ENCODE results near the gene PRKX.
A peak's percentile ranks its signal among the peaks of the same experiment; 100 is the strongest.
"Not testable (repeated sequence)": the region's sequence is repeated elsewhere in the genome, so short reads cannot be mapped to it uniquely, and the experiment has no call there.

PRKX gene

DNA sequence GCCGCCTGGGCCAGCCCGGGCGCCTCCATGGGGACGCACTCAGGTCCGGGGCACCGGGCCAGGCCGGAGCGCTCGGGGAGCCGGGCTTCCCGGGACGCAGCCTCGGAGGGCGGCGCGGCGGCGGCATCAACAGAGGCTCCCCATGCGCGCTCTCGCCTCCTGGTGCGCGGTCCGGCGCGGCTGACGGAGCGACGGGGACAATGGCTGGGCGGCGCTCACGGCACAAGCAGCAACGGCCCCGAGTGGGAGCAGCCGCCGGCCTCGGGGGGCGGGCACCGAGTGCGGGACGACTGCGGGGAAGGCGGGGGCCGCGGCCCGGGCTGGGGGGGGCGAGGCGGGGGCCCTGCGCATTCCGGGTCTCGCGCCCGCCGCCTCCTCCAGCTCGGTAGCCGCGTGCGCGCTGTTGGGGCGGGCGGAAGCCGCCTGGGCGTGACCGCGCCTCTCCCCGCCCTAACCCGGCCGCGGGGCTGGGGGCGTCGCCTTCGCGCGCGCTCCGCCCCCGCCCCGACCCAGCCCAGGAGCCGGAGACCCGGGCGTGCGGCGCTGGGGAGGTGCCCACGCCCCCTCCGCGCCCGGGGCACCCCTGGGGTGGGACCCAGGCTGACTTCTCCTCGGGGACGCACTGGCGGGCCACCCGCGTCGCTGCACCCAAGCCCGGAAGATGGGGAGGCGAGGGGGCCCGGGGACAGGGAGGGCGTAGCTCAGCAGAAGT, at the start of gene PRKX:
PRKX (minus strand) TSS at position 425 of the 712 bp plus-strand sequence; CDS start at position 29, 396 bp downstream.
- TF ChIP-seq, protein P1, sequence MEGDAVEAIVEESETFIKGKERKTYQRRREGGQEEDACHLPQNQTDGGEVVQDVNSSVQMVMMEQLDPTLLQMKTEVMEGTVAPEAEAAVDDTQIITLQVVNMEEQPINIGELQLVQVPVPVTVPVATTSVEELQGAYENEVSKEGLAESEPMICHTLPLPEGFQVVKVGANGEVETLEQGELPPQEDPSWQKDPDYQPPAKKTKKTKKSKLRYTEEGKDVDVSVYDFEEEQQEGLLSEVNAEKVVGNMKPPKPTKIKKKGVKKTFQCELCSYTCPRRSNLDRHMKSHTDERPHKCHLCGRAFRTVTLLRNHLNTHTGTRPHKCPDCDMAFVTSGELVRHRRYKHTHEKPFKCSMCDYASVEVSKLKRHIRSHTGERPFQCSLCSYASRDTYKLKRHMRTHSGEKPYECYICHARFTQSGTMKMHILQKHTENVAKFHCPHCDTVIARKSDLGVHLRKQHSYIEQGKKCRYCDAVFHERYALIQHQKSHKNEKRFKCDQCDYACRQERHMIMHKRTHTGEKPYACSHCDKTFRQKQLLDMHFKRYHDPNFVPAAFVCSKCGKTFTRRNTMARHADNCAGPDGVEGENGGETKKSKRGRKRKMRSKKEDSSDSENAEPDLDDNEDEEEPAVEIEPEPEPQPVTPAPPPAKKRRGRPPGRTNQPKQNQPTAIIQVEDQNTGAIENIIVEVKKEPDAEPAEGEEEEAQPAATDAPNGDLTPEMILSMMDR (IDR thresholded peaks at IDR 0.05; ENCODE audit: extremely low read depth, missing control alignments): no peak
- DNase-seq (ENCODE audit: low spot score): peak; percentile 89

DNA sequence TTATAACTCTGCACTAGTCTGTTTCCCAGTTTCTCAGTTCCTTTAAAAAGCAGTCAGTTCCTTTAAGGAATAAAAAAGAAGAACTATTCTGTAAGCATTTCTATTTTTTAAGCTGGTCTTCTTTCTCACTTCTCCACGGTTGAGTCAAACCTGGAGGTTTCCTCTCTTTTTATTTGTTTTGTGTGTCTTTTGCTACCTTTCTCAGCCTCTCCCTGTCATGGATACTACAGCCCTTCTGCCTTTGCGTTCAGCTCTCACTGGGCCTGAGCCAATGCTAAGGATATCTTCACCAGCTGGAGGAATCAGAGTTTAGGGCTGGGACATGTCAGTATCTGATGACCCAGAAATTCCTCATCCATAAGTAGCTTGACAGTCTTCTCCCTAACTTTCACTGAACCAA, 49.7 kb upstream of the PRKX start:
- DNase-seq (ENCODE audit: low spot score): no peak
- TF ChIP-seq, protein P1 (IDR thresholded peaks at IDR 0.05; ENCODE audit: extremely low read depth, missing control alignments): no peak

DNA sequence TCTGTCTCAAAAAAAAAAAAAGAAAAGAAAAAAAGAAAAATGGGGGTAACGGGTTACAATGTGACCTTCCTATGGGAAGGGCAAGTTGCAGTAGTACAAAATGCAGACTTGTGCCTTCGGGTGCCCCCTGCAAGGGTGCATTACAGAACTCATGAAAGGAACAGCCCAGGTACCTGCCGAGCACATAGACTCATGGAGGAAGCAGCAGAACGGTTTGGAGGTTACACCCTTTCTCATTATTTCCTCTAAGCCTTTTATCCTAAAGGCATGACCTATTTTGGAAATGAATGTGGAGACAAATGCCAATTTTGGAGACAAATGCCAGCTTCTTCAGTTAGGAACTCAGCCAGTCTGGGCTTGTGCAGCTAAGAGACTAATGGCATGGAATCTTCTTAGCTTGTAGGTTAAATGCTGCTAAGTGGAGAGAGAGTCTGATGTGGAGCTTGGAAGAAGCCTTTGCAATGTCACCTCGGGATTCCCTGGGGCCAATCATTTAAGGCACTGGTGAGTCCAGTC, 44.1 kb upstream of the PRKX start:
- TF ChIP-seq, protein P1 (IDR thresholded peaks at IDR 0.05; ENCODE audit: extremely low read depth, missing control alignments): no peak
- no peak for DNase-seq (ENCODE audit: low spot score)

DNA sequence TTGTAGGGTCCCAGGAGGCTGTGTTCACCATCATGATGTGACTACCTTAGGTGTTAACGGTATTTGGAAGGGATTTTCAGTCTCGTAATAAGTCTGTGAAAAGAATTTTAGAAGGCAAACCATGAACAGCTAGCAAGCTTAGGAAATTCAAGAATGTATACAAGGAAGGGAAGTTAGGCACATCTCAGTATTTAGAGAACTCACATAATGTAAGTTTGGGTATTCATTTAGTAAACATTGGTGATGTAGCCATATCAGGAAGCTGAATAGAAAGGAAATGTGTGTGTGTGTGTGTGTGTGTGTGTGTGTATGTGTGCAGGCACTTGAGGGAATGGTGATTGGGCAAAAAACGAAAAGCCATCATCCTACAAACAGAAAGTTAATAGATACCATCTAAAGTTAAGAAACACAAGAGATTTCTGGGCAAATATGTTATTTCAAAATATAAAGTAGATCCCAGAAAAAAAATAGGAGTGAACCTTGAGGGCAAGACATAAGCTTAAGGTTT, 34.7 kb upstream of the PRKX start:
- TF ChIP-seq, protein P1 (IDR thresholded peaks at IDR 0.05; ENCODE audit: extremely low read depth, missing control alignments): no peak

DNA sequence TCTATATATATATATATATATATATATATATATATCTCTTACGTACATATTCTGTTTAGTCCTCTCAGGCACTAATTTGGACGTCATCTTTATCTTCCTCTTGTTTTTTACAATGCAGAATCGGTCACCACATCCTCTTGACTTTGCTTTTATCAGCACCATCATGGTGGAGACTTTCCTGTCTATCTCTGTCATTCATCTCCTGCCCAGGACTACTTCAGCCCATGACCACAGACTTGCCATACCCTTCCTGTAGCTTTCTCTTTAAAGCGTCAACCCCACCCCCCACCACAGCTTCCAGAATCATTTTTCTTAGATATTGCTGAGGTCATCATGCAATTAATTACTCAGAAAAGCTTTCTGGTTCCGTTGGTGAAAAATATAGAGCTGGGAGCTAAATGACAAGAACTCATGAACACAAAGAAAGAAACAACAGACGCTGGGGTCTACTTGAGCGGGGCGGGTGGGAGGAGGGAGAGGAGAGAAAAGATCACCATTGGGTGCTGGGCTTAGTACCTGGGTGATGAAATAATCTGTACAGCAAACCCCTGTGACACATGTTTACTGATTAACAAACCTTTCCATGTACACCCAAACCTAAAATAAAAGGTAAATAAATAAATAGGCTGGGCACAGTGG, 30.5 kb upstream of the PRKX start:
- no peak for DNase-seq (ENCODE audit: low spot score)
- TF ChIP-seq, protein P1 (IDR thresholded peaks at IDR 0.05; ENCODE audit: extremely low read depth, missing control alignments): no peak

More for the DNA sequence above, 34.7 kb upstream of the PRKX start:
- DNase-seq (ENCODE audit: low spot score): no peak

DNA sequence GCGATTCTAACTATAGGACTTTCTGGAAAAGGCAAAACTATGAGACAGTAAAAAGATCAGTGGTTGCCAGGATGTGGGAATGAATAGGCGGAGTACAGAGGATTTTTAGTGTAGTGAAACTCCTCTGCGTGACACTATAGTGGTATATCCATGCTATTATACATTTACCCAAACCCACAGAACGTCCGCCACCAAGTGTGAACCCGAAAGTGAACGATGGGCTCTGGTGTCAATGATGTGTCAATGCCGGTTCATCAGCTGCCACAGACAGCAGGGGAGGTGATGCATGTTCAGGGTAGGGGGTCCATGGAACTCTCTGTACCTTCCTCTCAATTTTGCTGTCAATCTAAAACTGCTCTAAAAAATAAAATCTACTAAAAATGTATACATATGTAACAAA, 27.5 kb upstream of the PRKX start:
- DNase-seq (ENCODE audit: low spot score): not testable (repeated sequence)

DNA sequence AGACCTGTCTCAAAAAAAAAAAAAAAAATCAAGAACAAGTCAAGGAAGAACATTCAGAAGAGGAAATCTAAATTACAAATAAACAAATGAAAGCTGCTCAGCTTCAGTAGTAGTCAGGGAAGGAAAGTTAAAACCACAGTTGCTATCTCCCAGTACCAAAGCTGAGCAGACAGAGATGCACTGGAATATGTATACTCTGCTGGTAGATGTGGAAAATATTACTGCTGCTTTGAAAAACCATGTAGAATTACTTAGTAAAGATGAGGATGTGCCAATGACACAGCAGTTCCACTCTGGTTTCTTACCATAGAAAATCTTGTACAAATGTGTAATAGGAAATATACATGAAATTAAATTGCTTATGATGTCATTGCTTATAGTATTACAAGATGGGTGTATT, 25.1 kb upstream of the PRKX start:
- TF ChIP-seq, protein P1 (IDR thresholded peaks at IDR 0.05; ENCODE audit: extremely low read depth, missing control alignments): no peak
- no peak for DNase-seq (ENCODE audit: low spot score)

DNA sequence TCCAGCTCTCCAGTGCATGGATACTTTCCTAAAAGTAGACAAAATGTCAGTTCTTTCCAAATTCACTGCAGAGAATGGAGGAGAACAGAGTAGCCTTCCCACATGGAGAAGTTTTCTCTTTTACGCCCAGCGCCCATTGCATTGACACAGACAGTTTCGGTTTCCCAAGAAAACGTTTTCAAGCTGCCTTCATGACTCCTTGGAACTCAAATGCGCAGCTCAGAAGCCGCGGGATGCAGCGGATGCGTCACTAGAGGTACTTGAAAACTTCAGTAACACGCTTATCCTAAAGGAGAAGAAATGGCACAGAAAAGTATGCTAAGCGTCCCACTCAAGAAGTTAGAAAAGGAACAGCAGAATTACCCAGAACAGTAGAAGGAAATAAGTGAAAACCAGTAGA, 23.1 kb upstream of the PRKX start:
- DNase-seq (ENCODE audit: low spot score): not testable (repeated sequence)

DNA sequence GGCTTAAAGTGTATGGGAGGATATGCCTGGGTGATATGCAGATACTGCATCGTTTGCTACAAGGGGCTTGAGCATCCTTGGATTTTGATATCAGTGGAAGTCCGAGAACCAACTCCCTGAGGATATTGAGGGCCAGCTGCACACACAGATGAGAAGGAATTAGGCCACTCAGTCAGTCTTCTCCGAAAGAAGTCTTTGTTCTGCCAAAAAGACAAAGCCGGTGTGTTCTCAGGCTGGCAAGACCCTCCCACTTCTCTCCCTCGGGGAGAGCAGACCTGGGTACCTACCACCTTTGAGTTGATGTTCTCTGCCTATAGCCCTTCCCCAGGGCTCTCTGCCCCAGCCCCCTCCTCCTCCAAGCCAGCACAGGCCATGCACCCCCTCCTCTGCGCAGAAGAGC, 22.4 kb upstream of the PRKX start:
- not testable (repeated sequence) for DNase-seq (ENCODE audit: low spot score)

DNA sequence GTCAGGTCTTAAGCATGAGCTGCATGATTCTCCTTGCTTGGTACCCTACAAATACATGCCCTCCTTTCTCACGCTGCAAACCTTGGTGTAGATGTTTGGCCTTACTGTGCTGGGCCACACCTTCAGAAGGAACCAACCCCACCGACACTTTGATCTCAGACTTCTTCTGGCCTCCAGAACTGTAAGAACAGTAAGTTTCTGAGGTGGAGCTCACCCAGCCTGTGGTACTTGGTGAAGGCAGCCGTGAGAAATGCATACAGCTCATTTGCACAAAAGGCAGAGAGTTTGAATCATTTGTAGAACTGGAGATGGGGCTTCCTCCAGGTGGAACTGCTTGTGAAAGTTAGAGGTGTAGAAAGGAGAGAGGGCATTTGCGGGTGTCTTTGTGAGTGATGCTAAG, 21.0 kb upstream of the PRKX start:
- DNase-seq (ENCODE audit: low spot score): not testable (repeated sequence)

Data from GM20000 (cell line).